OCI-LY7 (cell line): ENCODE measurements around the gene KNSTRN.

Experiments used
- EZH2phosphoT487 ChIP-seq: fragments of 200-600 bp; sonication (generic); IDR thresholded peaks from 2 replicates; pipeline ENCODE4 v1.6.1; 2018; ENCODE audit warnings: low read depth, borderline replicate concordance, mild to moderate bottlenecking, mixed run types, antibody characterized with exemption, low read length, moderate library complexity, mixed read lengths
- TF ChIP-seq, protein P1 (sequence below): fragments of 200-600 bp; sonication (generic); conservative IDR thresholded peaks from 2 replicates; pipeline ENCODE4 v1.5.1; 2014; ENCODE audit warnings: mild to moderate bottlenecking, antibody characterized with exemption, low read length, moderate library complexity, mixed read lengths

DNA sequence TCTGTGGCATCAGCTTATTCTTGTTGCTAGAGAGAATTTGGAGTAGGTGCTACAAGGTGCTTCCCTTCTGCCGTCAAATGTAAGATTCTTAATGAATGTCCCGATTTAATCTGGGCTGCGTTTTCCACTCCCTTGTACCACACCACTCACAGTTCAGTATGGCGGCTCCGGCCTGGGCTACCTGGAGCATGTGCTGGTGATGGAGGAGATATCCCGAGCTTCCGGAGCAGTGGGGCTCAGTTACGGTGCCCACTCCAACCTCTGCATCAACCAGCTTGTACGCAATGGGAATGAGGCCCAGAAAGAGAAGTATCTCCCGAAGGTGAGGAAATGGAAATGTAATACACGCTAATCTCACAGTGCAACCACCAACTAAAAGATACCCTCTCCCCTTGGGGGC lies 28.0 kb downstream of the KNSTRN start:
- TF ChIP-seq, protein P1, sequence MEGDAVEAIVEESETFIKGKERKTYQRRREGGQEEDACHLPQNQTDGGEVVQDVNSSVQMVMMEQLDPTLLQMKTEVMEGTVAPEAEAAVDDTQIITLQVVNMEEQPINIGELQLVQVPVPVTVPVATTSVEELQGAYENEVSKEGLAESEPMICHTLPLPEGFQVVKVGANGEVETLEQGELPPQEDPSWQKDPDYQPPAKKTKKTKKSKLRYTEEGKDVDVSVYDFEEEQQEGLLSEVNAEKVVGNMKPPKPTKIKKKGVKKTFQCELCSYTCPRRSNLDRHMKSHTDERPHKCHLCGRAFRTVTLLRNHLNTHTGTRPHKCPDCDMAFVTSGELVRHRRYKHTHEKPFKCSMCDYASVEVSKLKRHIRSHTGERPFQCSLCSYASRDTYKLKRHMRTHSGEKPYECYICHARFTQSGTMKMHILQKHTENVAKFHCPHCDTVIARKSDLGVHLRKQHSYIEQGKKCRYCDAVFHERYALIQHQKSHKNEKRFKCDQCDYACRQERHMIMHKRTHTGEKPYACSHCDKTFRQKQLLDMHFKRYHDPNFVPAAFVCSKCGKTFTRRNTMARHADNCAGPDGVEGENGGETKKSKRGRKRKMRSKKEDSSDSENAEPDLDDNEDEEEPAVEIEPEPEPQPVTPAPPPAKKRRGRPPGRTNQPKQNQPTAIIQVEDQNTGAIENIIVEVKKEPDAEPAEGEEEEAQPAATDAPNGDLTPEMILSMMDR, result no peak
- TF ChIP-seq EZH2phosphoT487, result no peak
